Measurements from ENCODE around the gene TRIM9. TPM values are rescaled to one million over a fixed set of nuclear protein-coding genes. Genes with fewer than 3 reads are reported as not detected.
"Not testable (repeated sequence)": the region's sequence is repeated elsewhere in the genome, so short reads cannot be mapped to it uniquely, and the experiment has no call there.

The TRIM9 gene
- total RNA-seq, 1 donor from 2014 or later: 0.47 TPM

DNA sequence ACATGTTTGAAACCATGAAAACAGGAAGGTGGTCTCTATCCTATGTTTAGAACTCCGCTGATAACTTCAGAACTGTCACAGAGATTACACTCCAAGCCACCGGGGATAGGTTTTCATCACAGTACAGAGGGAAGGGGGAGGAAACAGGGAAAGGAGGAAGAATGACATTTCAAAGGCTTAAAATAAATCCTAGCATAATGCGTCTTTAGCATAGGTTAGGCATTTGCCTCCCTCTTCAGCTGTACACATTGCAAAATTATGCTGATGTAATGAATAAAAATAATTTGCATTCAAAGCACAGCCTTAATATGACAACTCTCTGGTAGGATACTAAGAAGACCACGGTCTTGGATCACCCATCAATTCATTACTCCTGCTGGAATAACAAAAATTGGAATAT, 96.3 kb downstream of the TRIM9 start:
- Mint-ChIP-seq H3K27me3 (no peaks in the 10 kb centered on the region), H3K4me1 (no peaks in the 10 kb centered on the region), H3K27ac (no peak overlapping the region), H3K4me3 (no peak overlapping the region), H3K9me3 (no peaks in the 10 kb centered on the region), H3K36me3 (ENCODE audit: low read depth) (no peaks in the 10 kb centered on the region)
- DNase-seq: no peak
- intact Hi-C loops (cut with micrococcal nuclease): no loop called here

DNA sequence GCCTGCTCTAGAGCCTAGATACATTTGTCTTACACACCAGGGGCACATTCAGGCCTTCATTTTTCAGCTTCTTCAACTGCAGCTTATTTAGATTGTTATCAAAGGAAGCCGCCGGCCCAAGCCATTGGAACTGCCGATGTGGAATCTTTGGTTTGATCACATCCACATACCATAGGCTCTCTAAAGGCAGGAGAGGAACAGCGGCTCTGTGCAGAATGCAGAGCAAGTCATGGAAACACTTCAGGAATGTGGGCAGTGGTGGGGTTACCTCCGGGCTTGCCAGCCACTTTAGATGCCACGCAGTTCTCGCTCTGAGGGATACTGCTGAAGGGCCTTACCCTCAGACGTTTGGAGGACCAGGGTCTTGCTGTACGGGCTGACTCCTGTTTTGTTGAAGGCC, 97.2 kb downstream of the TRIM9 start:
- no peak for DNase-seq
- no peaks in the 10 kb centered on the region for H3K9me3 Mint-ChIP-seq
- no peaks in the 10 kb centered on the region for H3K27me3 Mint-ChIP-seq
- no peak overlapping the region for H3K27ac Mint-ChIP-seq
- no peaks in the 10 kb centered on the region for H3K4me1 Mint-ChIP-seq
- intact Hi-C loops (cut with micrococcal nuclease): no loop called here
- no peaks in the 10 kb centered on the region for H3K36me3 Mint-ChIP-seq (ENCODE audit: low read depth)
- no peak overlapping the region for H3K4me3 Mint-ChIP-seq

DNA sequence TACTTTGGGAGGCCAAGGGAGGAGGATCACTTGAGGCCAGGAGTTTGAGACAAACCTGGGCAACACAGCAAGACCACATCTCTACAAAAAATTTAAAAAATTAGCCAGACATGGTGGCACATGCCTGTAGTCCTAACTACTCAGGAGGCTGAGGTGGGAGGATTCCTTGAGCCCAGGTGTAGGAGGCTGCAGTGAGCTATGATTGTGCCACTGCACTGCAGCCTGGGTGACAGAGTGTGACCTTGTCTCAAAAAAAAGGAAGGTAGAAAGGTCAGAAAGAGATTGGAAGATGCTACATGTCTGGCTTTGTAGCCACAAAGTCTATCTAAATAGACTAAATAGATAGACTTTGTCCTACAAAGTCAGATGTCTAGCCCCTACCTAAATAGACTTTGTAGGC, 100.7 kb downstream of the TRIM9 start:
- DNase-seq; H3K36me3 Mint-ChIP-seq (ENCODE audit: low read depth); intact Hi-C loops (cut with micrococcal nuclease); H3K27ac Mint-ChIP-seq; H3K27me3 Mint-ChIP-seq; H3K4me1 Mint-ChIP-seq; H3K9me3 Mint-ChIP-seq; H3K4me3 Mint-ChIP-seq: not testable (repeated sequence)

DNA sequence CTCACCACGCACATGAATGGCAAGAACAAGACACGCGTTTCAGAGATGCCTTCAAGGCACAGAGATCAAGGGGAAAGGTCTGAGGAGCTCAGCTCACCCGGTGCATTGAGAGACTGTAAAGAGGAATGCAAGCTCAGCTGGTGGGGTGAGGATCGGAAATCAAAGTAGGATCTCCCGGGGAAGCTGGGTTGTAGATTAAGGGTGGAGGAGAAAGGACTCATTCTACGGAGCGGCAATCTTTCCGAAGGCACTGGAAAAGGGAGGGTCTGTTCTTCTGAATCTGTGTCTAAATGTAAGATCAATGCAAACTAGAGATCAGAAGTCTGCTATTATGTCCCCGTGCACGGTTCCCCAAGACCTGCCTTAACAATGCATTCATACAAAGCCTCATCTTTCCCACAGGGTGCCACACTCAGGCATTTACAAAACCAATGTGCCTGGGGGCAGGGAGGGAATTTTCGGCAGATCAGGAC, 109.0 kb downstream of the TRIM9 start:
- Mint-ChIP-seq H3K36me3 (ENCODE audit: low read depth) (no peaks in the 10 kb centered on the region), H3K27me3 (peaks cover 13% of the 10 kb centered on the region), H3K4me1 (no peaks in the 10 kb centered on the region), H3K4me3 (no peak overlapping the region), H3K9me3 (no peaks in the 10 kb centered on the region), H3K27ac (no peak overlapping the region)
- no peak for DNase-seq
- intact Hi-C loops (cut with micrococcal nuclease): no loop called here

DNA sequence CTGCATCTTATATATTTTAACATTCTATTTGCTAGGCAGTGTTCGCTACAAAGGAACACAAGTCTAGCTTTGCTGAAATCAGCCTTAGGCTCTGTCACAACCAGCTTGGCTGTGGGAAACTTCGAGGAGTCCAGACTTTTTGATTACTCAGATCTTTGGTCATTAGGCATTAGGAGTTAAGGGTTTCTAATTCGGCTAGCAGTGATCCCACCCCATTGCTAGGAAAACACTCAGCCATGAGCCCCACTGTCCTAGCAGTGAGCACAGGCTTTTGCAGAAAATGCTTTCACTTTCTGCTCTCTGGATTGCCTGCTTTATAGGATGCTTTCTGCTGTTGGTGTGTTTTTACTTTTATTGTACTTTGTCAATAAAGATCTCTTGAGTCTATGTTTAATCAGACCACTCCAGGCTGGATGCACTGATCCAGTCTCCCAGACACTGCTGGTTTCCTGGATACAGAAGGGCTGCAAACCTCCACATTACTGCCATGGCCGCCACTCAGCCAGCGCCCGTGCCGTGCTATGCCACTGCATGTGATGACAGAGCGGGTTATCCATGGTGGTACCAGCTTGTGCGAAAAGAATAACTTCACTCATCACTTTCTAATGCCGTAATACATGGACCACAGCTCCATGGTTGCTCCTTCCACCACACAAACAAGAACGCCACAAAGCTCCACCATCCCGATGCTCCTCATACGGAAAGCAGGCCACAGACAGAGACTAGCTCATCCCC, 109.6 kb downstream of the TRIM9 start:
- H3K27ac Mint-ChIP-seq: no peak overlapping the region
- intact Hi-C loops (cut with micrococcal nuclease): no loop called here
- no peaks in the 10 kb centered on the region for H3K9me3 Mint-ChIP-seq
- H3K36me3 Mint-ChIP-seq (ENCODE audit: low read depth): no peaks in the 10 kb centered on the region
- no peak overlapping the region for H3K4me3 Mint-ChIP-seq
- H3K4me1 Mint-ChIP-seq: no peaks in the 10 kb centered on the region
- peaks cover 10% of the 10 kb centered on the region for H3K27me3 Mint-ChIP-seq
- DNase-seq: no peak

DNA sequence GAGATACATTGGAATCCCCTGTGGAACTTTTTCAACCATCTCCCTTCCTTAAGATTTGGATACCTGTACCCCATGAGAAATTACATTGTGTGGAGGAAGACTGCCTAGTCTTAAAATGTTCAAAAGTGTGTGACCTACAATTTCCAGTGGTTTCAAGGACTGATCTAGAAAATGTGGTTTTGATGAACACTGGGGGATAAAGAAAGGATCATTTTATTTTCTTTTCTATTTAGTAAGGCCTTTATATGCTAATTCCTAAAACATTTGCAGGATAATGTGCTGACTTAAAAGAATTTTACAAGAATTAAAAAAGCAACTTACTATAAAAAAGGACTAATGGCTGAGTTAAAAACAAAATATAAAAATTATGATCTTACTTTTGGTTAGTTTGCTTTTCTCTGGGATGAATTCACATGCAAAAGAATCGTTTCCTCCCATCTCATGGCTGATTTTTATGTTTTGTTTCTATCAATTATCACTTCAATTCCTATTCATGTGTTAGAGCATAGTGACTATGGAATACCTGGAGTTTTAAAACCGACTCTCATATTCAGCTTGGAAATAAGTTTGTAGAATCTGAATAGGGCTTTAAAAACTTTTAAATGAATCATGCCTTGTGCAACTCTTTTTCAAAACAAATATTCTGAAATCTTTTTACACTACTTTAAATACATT, 110.7 kb downstream of the TRIM9 start:
- Mint-ChIP-seq H3K9me3 (no peaks in the 10 kb centered on the region), H3K27me3 (peaks cover 8% of the 10 kb centered on the region), H3K4me3 (no peak overlapping the region), H3K27ac (no peak overlapping the region), H3K36me3 (ENCODE audit: low read depth) (no peaks in the 10 kb centered on the region), H3K4me1 (no peaks in the 10 kb centered on the region)
- DNase-seq: no peak
- intact Hi-C loops (cut with micrococcal nuclease): no loop called here

DNA sequence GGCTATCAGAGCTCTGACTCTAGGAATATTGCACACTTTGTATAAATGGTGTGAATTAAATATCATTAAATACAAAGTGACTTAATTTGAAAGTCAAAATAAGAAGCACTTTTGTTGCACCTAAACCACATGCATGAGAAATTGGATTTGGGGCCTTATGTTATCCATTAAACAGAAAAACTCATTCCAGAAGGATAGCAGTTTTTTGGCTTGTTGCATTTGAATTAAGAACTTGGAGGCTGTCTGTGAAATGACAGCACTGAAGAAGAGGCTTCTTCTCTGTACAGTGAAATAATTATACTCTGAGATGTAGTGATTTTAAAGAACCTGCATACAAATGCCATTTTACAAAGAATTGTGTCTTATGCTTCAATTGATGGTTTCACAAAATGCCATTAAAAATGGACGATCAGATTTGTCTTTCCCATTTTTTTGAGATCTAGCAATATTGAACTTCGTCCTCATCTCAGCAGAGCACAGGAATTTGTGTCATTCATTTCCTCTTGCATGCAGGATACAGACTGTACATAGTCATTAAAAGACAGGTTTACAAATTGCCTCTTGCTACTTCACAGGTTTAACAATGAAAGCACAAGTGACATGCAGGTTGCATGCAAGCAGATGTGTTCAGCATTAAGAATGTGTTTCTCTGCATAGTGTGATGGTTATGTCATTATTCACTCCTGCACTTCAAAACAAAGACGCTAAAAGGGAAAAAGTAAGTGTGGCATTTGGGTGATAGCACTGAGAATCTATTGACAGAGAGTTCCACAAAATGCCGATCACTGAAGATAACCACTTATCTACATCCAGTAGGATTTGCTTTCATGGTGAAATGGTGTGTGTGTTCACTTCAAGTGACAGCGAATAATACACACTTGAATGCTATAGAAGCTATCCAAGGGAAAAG, 114.7 kb downstream of the TRIM9 start:
- H3K36me3 Mint-ChIP-seq (ENCODE audit: low read depth): no peaks in the 10 kb centered on the region
- intact Hi-C loops (cut with micrococcal nuclease): no loop called here
- no peaks in the 10 kb centered on the region for H3K9me3 Mint-ChIP-seq
- H3K4me1 Mint-ChIP-seq: no peaks in the 10 kb centered on the region
- peaks cover 6% of the 10 kb centered on the region for H3K27me3 Mint-ChIP-seq
- DNase-seq: no peak
- H3K4me3 Mint-ChIP-seq: no peak overlapping the region
- no peak overlapping the region for H3K27ac Mint-ChIP-seq

DNA sequence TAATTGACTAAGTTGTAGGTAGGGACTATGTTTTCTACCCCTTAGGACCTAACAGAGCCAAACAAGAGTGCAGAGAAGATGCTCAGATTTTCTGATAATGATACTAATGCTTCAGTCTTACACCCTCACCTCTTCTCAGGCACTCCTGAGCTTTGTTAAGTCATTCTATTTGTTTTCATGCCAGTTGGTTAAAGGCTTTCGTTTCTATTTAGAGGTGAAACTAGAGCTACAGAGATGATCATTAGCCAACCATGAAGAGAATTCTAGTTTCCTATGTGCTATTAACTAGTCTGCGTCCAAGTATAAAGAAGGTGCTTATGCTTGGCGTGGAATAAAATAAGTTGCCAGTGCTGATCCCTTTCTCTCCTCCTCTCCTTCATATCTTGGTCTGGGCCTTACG, 116.0 kb downstream of the TRIM9 start:
- no peaks in the 10 kb centered on the region for H3K36me3 Mint-ChIP-seq (ENCODE audit: low read depth)

DNA sequence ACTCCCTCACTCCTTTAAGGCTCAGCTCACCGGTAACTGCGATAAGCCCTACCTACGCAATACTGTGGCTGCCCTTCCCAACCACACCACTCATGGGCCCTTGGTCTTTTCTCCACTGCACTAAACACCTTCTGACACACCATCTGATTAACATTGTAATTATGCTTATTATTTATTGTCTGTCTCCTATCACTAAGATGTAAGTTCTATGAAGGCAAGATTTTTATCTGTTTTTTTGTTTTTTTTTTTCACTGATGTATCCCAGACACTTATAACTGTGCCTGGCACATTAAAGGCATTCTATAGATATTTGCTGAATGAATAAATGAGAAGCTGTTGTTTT, 116.4 kb downstream of the TRIM9 start:
- H3K27ac Mint-ChIP-seq: no peak overlapping the region
- intact Hi-C loops (cut with micrococcal nuclease): no loop called here
- H3K4me1 Mint-ChIP-seq: no peaks in the 10 kb centered on the region
- H3K4me3 Mint-ChIP-seq: no peak overlapping the region
- peaks cover 3% of the 10 kb centered on the region for H3K27me3 Mint-ChIP-seq
- H3K36me3 Mint-ChIP-seq (ENCODE audit: low read depth): no peaks in the 10 kb centered on the region
- DNase-seq: no peak
- no peaks in the 10 kb centered on the region for H3K9me3 Mint-ChIP-seq

More for the DNA sequence above, 116.0 kb downstream of the TRIM9 start:
- Mint-ChIP-seq H3K27ac (no peak overlapping the region), H3K9me3 (no peaks in the 10 kb centered on the region), H3K27me3 (peaks cover 5% of the 10 kb centered on the region), H3K4me1 (no peaks in the 10 kb centered on the region), H3K4me3 (no peak overlapping the region)
- intact Hi-C loops (cut with micrococcal nuclease): no loop called here
- no peak for DNase-seq

DNA sequence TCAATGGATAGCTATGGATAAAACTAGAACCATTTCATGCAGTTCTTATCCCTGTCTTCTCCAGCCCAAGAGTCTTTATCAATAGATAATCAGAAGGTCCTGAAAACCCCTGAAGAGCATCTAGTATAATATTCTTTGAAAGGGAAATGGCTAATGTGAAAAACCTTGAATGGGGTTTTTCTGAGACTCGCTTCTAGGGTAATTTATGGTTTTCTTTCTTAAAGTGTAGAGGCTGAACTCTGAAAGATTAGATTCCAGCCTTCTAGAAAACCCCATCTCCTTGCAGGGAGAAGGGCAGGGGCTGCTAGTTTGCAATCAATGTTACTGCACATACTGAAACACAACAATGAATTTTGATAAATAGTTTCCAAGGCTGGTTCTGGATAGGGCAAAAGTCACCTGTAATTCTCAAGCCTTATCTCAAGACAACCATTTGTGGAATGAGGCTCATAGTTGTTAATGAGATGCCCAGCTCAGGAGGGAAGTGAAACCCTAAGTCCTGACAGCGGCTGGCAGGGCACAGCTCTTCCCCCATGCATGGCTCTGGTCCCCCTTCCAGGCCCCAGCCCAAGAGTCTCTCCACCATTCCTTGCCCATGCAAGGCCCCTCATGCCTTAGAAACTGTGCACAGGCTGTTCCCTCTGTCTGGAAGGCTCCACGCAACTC, 116.9 kb downstream of the TRIM9 start:
- intact Hi-C loops (cut with micrococcal nuclease): no loop called here
- Mint-ChIP-seq H3K4me1 (no peaks in the 10 kb centered on the region), H3K27ac (no peak overlapping the region), H3K36me3 (ENCODE audit: low read depth) (no peaks in the 10 kb centered on the region), H3K27me3 (peaks cover 3% of the 10 kb centered on the region), H3K4me3 (no peak overlapping the region), H3K9me3 (no peaks in the 10 kb centered on the region)
- no peak for DNase-seq

DNA sequence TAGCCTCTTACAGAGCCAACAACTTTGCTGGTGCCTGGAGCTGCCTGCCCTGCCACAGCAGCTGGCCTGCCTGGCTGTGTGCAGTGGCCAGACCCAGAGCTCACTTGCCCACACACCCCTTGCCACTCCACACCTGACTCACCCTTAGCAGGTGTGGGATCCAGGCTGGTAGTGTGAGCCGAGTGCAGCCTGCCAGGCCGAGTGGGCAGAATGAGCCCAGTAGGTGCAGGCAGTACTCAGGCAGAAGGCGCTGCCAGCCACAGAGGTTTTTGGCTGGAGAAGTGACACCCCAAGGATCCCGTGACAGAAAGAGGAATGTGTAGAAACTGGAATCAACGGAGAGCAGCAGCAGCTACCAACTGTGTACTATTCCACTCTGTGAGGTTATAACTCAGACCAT, 120.8 kb downstream of the TRIM9 start:
- Mint-ChIP-seq H3K27ac (no peak overlapping the region), H3K36me3 (ENCODE audit: low read depth) (no peaks in the 10 kb centered on the region), H3K9me3 (no peaks in the 10 kb centered on the region), H3K4me1 (no peaks in the 10 kb centered on the region), H3K4me3 (no peak overlapping the region), H3K27me3 (peaks cover 3% of the 10 kb centered on the region)
- intact Hi-C loops (cut with micrococcal nuclease): no loop called here
- no peak for DNase-seq

DNA sequence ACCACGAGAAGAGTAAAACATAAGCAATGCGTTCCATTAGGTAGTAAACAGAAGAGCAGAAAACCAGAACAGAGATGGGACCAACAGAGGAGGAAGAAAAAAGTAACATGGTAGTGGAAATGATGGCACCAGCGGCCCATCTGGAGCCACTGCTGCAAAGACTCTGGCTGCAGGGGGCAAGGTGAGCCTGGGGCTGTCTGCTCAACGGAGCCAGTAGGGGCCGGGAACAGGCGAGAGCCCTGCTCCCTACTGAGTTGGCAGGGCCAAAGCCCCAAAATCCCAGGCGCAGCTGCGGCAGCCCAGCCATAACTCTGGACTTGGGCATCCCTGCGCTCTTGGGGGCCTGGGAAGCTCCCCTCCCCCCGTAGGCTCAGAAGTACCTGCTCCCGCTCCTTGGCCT, 122.2 kb downstream of the TRIM9 start:
- intact Hi-C loops (cut with micrococcal nuclease): no loop called here
- Mint-ChIP-seq H3K4me3 (no peak overlapping the region), H3K9me3 (no peaks in the 10 kb centered on the region), H3K4me1 (no peaks in the 10 kb centered on the region), H3K36me3 (ENCODE audit: low read depth) (no peaks in the 10 kb centered on the region), H3K27me3 (peaks cover 3% of the 10 kb centered on the region), H3K27ac (no peak overlapping the region)
- DNase-seq: no peak

DNA sequence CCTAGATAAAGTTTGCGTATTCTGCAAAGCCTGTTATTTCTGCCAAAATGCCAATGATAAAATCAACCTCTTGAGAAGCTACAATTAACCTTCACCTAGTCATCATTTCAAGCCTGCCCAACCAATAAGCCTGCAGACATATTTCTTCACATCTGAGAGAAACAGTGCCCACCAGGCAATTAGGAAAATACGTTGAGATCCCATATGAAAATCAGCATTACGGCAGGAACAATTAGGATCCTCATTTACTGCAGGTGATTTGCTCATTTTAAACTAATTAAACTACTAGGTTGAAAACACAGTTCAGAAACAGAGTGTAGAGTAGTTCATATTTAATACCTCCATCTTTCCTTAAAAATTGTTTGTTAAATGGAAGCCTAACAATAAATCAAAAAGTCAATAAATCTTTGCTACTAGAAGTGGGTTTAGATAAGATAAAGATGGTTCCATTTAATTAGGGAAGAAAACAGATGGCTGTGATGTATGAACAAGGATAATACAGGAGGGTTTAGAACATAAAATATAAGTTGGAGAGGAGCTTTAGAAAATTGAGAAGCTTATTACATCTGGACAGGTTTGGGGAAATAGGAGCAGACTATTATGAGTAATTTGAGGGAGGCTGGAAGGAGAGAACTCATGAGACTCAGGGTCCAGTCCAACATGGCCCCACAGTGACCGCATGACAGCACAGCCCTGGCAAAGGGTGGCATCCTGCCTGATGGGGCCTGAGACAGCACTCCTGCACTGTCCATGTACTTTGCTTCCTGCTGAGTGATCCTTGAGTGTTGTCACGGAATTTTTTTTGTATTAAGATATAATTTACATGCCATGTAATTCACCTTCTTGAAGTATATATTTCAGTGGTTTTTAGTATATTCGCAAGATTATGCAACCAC, 123.8 kb downstream of the TRIM9 start:
- no peak for DNase-seq
- no peaks in the 10 kb centered on the region for H3K9me3 Mint-ChIP-seq
- H3K27ac Mint-ChIP-seq: no peak overlapping the region
- intact Hi-C loops (cut with micrococcal nuclease): no loop called here
- no peaks in the 10 kb centered on the region for H3K36me3 Mint-ChIP-seq (ENCODE audit: low read depth)
- H3K4me1 Mint-ChIP-seq: no peaks in the 10 kb centered on the region
- no peak overlapping the region for H3K4me3 Mint-ChIP-seq
- peaks cover 4% of the 10 kb centered on the region for H3K27me3 Mint-ChIP-seq
